Measurements from ENCODE around the gene STAT3. TPM values are rescaled to one million over a fixed set of nuclear protein-coding genes. Genes with fewer than 3 reads are reported as not detected.

The STAT3 gene
- total RNA-seq, 1 experiment from 2014 or later, result 21.0 TPM

DNA sequence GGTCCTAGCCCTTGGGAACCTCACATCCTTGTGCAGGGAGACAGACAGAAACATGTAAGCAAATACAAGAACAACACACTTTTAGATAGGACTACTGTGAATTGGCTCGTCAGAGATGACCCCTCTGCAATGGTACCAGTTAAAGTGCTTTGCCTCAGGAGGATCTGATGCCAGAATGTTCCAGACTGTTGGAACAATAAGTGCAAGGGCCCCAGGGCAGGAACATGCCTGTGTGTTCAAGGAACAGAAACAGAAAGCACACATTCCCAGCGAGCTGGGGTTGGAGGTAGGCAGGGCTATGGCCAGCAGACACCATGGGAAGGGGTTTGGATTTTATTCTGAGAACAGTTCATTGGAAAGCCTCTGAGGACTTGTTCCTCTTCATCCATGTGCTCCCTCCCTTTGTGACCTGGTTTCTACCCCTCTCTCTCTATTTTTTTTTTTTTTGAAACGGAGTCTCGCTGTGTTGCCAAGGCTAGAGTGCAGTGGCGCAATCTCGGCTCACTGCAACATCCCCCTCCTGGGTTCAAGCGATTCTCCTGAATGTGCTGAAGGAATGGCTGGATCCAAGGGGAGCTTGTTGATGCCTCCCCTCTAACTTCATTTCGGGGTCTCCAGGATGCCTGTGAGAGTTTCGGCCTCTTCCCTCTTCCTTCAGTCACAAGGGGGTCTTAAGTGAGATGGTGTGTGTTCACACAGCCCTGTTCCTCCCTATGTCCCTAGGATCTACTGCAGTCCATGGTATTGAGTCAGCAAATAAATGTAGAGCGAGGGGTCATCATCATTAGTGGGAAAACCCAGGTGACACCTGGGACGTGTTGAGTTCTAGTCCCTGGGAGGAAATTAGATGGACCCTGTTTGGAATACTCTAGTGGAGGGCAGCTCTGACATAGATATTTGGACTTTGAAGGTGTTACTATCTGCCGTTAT is 93.5 kb downstream of the STAT3 start:
- DNase-seq (ENCODE audit: low read depth), result no peak
- in situ Hi-C loops (cut with HindIII; ENCODE audit: low pct_unique_long_range_greater_than_20kb, low sequenced_read_pairs), result no loop called here

- in situ Hi-C loops (cut with HindIII; ENCODE audit: low pct_unique_long_range_greater_than_20kb, low sequenced_read_pairs), result no loop called here
These were observed 97.1 kb downstream of the STAT3 start for GRCh38 chr17:42291129-42291528.

DNA sequence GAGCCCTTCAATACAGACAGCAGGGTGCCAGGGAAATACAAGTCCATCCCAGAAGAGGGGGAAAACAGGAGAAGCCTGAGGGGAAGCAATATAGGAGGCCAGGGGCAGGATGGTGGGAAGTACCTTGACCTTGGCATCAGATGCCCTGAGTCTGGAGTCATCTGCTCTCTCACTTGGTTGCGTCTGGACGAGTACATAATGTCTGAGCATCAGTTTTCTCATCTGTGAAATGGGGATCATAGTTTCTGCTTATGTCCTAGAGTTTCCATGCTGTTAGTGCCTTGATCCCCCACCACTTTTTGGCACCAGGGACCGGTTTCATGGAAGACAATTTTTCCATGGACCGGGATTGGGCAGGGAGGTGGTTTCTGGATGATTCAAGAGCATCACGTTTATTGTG is 97.7 kb downstream of the STAT3 start:
- DNase-seq (ENCODE audit: low read depth), result no peak
- in situ Hi-C loops (cut with HindIII; ENCODE audit: low pct_unique_long_range_greater_than_20kb, low sequenced_read_pairs), result no loop called here

More at GRCh38 chr17:42291129-42291528, 97.1 kb downstream of the STAT3 start:
- no peak for DNase-seq (ENCODE audit: low read depth)

DNA sequence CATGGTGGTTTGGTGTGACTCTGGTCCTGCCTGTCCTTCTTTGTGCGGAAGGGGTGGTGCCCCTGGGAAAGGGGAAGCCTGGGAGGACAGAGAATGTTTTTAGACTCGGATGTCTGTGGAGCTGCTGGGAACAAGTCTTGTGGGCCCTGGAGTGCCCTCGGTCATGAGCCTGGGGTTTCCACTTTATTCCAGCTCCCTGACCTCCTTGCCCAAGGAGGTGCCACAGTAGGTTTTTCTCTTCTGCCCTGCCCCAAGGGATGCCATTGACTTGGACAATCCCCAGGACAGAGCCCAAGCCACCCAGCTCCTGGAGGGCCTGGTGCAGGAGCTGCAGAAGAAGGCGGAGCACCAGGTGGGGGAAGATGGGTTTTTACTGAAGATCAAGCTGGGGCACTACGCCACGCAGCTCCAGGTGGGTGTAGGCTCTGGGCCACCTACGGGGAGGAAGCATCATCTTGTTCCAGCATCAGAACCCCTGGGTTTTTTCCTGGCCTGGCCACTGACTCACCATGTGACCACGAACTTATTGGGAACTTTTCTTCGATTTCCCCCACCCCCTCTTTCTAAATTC is 98.5 kb downstream of the STAT3 start:
- in situ Hi-C loops (cut with HindIII; ENCODE audit: low pct_unique_long_range_greater_than_20kb, low sequenced_read_pairs), result no loop called here
- DNase-seq (ENCODE audit: low read depth), result no peak

DNA sequence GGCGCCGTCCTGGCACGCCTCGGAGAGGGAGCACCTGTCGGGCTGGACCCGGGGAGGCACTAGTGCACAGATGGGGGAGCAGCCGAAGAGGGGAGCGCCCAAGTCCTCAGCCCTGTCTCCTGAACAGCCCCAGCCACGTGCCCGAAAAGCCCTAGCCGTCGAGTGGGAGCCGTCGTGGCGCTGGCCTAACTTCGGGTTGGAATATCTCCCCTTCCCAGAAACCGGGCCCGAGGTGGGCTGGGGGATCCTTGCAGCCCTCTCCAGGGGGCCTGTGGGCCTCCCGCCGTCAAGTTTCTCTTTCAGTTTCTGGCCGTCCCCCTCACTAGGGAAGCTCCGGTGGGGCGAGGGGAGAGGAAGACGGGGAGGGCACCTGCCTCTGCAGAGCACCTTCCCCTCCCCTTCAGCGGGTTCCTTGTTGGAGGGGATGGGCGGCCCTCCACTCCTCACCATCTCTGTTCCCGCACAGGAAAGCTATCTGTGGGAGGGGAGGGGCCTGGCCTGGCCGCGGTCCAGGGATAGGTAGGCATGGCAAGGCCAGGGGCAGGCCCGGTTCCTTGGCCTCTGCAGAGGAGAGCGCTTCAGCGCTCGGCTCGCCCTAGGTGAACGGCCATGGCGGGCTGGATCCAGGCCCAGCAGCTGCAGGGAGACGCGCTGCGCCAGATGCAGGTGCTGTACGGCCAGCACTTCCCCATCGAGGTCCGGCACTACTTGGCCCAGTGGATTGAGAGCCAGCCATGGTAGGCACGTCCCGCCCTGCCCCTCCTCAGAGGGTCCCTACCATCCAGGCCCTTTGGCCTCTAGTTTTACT is 99.2 kb downstream of the STAT3 start:
- in situ Hi-C loops (cut with HindIII; ENCODE audit: low pct_unique_long_range_greater_than_20kb, low sequenced_read_pairs), result no loop called here
- no peak for DNase-seq (ENCODE audit: low read depth)

- in situ Hi-C loops (cut with HindIII; ENCODE audit: low pct_unique_long_range_greater_than_20kb, low sequenced_read_pairs), result no loop called here
- no peak for DNase-seq (ENCODE audit: low read depth)
These were observed 100.1 kb downstream of the STAT3 start, which contains the start of gene STAT5A for GRCh38 chr17:42287977-42288802. TSS of gene STAT5A (plus strand) at chr17:42288498. CDS start at chr17:42289412, 914 bp downstream.

- no peak for DNase-seq (ENCODE audit: low read depth)
- in situ Hi-C loops (cut with HindIII; ENCODE audit: low pct_unique_long_range_greater_than_20kb, low sequenced_read_pairs), result no loop called here
These were observed 100.8 kb downstream of the STAT3 start for GRCh38 chr17:42287305-42287976.

GRCh38 chr17:42286411-42287221 is 101.6 kb downstream of the STAT3 start:
- in situ Hi-C loops (cut with HindIII; ENCODE audit: low pct_unique_long_range_greater_than_20kb, low sequenced_read_pairs), result no loop called here
- DNase-seq (ENCODE audit: low read depth), result no peak

DNA sequence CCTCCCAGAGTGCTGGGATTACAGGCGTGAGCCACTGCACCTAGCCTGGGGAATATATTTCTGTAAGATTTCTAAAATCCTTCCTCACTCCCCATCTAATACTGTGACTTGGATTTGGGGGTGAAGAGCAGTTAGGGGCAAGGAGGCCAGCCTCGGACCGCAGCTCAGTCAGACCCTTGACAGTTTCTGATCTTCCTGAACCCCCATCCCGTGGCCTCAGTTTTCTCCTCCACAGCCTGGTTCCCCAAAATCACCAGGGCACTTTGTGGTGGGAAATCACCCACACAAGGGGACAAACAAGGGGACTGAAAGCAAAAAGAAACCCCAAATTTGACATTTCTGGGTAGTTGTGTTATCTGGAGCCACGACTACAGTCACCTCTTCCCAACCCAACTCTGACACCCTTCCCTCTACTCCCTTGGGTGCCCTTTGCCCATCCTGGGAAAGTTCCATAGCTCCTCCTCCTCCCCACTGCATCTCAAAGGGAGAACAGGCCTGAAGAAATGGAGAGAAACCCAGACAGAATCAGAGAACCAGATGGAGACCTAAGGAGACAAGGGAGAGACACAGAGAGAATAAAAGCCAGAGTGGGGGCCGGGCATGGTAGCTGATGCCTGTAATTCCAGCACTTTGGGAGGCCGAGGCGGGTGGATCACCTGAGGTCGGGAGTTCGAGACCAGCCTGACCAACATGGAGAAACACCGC is 102.7 kb downstream of the STAT3 start:
- in situ Hi-C loops (cut with HindIII; ENCODE audit: low pct_unique_long_range_greater_than_20kb, low sequenced_read_pairs), result no loop called here

DNA sequence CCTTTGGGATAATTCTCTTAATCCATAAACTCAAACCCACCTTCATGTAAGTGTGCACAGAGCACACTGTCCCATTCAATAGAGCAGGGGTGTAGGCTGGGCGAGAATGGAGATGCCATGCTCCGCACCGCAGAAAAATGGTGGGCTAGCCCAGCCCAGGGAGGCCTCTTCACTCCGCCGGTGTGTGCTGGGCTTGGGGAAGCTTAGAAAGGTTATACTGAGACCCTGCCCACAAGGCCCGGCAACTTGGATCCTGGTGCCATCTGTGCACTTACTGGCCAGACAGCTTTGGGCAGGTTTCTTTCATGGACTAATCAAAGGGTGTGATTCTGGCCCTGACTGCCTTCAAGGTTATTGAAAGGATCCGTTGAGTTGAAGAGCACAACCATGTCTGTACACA is 103.7 kb downstream of the STAT3 start:
- DNase-seq (ENCODE audit: low read depth), result no peak
- in situ Hi-C loops (cut with HindIII; ENCODE audit: low pct_unique_long_range_greater_than_20kb, low sequenced_read_pairs), result no loop called here

More for the DNA sequence above, 102.7 kb downstream of the STAT3 start:
- DNase-seq (ENCODE audit: low read depth), result no peak

- in situ Hi-C loops (cut with HindIII; ENCODE audit: low pct_unique_long_range_greater_than_20kb, low sequenced_read_pairs), result no loop called here
- no peak for DNase-seq (ENCODE audit: low read depth)
These were observed 104.2 kb downstream of the STAT3 start for GRCh38 chr17:42284024-42284369.

DNA sequence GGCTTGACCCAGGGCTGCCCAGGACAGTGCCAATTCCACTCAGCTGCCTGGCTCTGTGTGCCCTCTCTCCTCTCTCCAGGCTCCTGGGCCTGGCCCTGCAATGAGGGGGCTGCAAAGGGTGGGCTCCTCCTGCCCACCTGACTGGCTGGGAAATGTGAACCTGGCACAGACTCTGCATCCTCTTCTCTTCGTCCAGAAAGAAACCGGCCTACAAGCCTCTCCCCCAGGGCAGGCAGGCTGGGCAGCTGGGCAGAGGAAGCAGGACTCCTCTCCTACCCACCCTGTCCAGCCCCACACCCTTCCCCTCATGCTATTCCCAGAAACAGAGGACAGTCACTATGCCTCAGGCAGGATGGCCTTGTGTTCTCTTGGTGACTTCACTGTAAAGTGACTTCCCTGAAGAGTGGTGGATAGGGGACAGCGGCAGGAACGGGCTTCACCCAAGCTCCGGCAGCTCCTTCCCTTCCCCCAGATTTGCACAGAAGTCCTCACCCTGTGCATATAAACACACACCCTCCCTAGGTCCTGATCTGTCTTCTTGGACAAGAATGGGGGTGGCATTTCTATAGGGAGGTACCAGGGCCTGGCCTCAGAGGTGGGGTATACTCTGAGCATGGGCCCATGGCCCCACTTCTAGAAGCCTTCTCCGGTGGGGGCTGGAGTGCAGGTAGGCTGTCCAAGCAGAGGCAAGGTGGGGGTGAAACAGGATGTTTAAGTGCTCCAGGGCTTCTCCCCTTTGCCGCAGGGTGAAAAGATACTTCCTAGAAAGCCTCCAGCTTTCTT is 104.8 kb downstream of the STAT3 start:
- no peak for DNase-seq (ENCODE audit: low read depth)
- in situ Hi-C loops (cut with HindIII; ENCODE audit: low pct_unique_long_range_greater_than_20kb, low sequenced_read_pairs), result no loop called here

- in situ Hi-C loops (cut with HindIII; ENCODE audit: low pct_unique_long_range_greater_than_20kb, low sequenced_read_pairs), result no loop called here
- no peak for DNase-seq (ENCODE audit: low read depth)
These were observed 105.7 kb downstream of the STAT3 start for GRCh38 chr17:42282478-42283080.

GRCh38 chr17:42281571-42282096 is 106.6 kb downstream of the STAT3 start:
- no peak for DNase-seq (ENCODE audit: low read depth)
- in situ Hi-C loops (cut with HindIII; ENCODE audit: low pct_unique_long_range_greater_than_20kb, low sequenced_read_pairs), result no loop called here

Data from Caki2 (cell line).